Left renal pelvis (tissue), 4 donors: ENCODE measurements around the gene ADGRA1. TPM values are rescaled to one million over a fixed set of nuclear protein-coding genes. Genes with fewer than 3 reads are reported as not detected.
"Not testable (repeated sequence)": the region's sequence is repeated elsewhere in the genome, so short reads cannot be mapped to it uniquely, and the experiment has no call there.

Experiments used
- DNase-seq, 4 donors: peaks; one replicate each; pipeline ENCODE4 v3.0.0-alpha.2; 2013; ENCODE audit warnings: low read depth in 4 of 4, low spot score in 3 of 4
- polyA plus RNA-seq, 4 donors: library from polyadenylated mRNA; unstranded; fragments of 120-200 nt; gene quantifications; one replicate each; pipeline ENCODE4 v1.2.1, GENCODE V29; 2013; ENCODE audit not compliant: insufficient read length in 4 of 4

Gene ADGRA1
- polyA plus RNA-seq, 4 donors: 0.57 to 1.6 (median 1.2) TPM

GRCh38 chr10:133141144-133141957 lies 53.6 kb downstream of the ADGRA1 start:
- DNase-seq: no peak

DNA sequence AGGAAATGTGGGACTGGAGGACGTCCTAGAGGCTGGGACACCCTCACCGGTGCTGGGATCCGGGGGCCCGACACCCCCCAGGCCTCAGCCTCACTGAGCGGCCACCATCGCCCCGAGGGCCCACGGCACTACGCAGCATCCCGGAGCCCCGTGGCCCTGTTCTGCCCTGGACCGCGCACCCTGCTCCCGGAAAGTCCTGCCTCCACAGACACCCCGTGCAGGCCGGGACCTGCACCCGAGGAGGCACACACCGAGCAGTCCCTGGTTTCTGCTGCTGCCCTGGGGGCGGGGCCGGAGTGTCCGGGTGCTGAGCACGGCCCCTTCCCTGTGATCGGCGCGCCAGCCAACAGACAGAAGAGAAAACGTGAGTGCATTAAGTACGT lies 54.2 kb downstream of the ADGRA1 start:
- DNase-seq: no peak

GRCh38 chr10:133142523-133143199 lies 54.9 kb downstream of the ADGRA1 start:
- DNase-seq: no peak

DNA sequence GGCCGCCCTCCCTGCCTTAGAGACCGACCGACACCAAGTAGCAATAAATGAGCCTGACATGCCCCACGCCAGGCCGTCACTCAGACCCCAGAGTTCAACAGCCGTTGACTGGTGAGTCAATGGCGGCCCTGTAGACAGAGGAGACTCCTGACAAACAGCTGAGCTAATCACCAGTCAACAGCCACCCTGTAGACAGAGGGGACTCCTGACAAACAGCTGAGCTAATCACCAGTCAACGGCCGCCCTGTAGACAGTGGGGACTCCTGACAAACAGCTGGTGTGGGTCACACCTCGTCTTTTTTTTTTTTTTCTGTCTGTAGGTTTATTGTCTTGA lies 55.4 kb downstream of the ADGRA1 start:
- no peak for DNase-seq

GRCh38 chr10:133143546-133143945 lies 55.8 kb downstream of the ADGRA1 start:
- no peak for DNase-seq

DNA sequence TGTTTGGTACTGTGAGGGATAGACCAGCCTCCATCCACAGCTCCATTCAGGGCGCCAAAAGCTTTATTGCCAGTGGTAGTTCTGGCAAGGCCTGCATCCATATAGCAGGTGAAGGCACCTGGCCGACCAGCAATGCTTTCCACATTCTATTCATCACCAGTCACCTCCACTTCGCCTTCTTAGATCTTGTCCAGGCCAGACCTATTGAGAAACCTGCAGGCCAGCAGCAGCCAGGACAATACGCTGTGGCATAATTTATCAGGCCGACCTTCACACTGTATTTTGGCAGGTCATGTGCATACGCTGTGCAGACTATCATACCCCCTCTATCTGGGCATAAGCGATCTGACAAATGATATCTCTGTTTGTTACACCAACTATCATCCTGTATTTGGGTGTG lies 57.0 kb downstream of the ADGRA1 start:
- no peak for DNase-seq

GRCh38 chr10:133150226-133150625 lies 62.5 kb downstream of the ADGRA1 start:
- no peak for DNase-seq

- DNase-seq: no peak
Observed at GRCh38 chr10:133150656-133151055, 62.9 kb downstream of the ADGRA1 start.

GRCh38 chr10:133151071-133151470 lies 63.3 kb downstream of the ADGRA1 start:
- DNase-seq: not testable (repeated sequence)

GRCh38 chr10:133151543-133151972 lies 63.8 kb downstream of the ADGRA1 start:
- DNase-seq: no peak

DNA sequence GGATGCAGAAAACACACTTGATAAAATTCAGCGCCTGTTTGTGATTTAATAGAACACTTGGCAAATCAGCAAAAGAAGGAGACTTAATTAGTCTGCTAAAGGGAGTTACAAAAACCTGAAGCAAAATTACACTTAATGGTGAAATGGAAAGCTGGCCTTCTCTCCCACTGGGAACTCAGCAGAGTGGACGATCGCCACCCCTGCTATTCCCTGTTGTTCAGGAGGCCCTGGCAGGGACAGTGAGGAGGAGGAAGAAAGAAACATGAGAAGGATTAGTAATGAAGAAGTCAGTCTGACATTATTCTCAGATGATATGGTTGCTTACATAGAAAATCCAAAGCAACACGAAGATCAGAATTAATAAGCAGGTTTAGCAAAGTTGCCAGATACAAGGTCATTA lies 66.7 kb downstream of the ADGRA1 start:
- DNase-seq: no peak

DNA sequence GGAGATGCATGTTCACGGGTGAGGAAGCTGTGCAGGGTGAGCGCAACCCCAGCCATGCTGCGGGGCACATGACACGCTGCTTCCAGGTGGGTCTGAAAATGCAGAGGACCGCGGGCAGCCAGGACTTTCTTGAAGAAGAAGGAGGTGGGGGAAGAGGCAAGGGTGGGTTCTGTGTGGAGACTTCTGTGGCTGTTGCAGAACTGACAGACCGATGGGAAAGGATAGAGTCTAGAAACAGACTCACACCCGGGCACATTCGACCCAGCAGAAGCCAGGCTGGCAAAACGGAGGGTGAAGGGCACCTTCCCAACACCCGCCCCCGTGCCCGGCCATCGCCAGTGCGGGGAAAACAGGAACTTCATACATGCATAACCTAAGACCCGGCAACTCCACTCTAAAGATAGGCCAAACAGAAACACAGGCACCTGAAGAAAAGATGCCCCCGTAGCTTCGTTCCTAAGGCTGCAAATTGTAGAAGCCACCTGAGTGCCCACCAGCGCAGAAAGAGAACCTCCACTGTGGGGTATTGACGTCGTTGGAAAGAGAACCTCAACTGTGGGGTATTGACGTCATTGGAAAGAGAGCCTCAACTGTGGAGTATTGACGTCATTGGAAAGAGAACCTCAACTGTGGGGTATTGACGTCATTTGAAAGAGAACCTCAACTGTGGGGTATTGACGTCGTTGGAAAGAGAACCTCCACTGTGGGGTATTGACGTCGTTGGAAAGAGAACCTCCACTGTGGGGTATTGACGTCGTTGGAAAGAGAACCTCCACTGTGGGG lies 67.5 kb downstream of the ADGRA1 start:
- no peak for DNase-seq

DNA sequence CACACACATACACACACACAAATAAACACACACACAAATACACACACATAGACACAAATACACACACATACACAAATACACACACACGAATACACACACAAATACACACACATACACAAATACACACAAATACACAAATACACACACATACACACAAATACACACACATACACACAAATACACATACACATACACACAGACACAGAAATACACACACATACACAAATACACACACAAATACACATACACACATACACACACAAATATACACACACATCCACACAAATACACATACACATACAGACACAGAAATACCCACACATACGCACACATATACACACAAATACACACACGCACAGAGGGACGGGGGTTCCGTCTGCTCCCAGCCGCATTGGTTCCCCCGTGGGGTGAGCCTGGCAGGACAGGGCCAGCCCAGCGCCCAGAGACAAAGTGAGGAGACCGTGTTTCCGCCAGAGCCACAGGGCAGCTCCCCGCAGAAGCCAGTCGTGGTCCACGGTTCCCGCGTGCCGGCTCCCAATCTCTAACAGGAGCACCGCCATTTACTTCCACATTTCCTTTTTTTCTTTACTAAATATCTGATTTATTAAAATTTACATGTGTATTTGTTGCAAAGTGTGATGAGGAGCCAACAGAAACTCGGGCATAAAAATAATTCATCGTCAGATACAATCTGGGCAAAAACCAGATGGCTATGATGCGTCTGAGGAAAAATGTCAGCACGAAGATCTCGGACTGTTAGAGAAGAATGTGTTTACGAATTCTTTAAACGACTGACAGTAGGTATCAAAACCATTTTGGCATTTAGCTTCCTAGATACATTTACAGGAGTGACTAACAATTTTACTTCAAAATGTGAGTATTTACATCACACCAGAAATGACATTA lies 69.2 kb downstream of the ADGRA1 start:
- DNase-seq: no peak

DNA sequence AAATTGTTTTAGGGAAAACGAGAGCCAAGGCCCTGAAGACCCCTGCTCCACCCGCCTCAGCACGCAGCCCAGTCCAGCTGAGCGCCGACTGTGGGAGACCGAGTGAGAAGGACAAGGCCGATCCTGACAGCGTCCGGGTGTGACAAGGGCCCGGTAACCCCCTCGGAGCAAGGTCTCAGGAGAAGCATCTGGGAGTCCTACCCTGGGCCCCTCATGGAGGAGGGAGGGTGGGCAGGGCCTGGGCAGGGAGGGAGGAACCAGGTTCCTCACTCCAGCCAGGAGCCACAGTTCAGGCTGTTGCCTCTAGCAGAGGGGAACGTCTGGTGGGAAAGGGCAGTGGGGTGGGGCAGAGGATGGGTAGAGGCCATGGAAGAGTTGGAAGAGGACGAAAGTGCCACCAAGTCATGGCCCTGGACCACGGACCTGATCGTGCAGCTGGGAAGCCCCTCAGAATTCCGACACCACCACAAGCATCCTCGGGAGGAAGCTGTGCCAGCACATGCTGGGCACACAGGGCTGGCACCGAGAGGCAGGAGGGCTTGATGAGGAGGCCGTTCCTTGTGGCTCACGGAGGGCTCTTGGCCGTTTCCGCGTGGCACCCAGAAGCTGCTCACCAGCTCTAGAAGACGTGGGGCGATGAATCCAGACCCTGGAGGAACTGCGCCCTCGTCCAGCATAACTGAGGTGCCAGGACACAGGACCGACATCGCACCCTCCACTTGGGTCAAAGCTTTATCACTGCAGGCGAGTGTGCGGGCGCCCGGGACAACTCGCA lies 70.1 kb downstream of the ADGRA1 start:
- no peak for DNase-seq

- DNase-seq: no peak
Observed at GRCh38 chr10:133158437-133158755, 70.7 kb downstream of the ADGRA1 start.

DNA sequence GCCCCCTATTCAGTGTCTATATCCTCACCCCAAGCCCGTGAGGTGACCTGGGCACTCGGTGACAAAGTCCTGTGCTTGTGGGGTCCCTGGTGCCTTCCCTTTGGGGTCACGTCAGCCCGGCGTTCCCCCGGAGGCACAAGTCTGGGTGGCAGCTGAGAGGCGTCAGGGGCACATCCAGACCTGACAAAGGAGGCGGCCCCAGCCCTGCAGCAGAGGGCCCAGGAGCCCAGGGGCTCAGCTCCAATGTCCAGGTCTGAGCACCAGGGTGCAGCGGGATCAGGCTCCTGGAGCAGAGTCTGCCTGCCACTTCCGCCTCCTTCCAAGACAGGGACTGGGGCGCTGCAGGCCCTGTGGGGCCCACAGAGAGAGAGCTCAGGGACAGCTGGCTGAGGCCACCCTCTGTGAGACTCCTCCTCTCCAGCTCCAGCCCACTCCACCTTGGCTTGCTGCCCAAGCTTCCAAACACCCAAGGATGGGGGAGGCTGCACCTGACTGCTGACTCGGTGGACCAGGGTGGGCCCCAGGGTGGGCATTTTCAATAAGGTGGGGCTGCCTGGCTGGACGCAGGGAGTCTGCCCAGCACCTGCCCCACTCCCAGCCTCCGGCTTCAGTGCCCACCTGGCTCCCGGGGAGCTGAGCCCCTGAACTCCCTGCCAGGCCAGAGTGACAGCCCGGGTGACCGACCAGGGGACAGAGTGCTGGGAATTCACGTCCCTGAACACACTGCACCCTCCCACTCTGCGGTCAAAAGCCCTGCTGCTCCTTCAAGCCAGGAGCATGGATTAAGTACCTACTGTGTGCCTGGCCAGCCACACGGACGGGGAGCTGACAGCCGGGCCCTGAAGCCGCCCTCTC lies 71.3 kb downstream of the ADGRA1 start:
- DNase-seq: no peak

DNA sequence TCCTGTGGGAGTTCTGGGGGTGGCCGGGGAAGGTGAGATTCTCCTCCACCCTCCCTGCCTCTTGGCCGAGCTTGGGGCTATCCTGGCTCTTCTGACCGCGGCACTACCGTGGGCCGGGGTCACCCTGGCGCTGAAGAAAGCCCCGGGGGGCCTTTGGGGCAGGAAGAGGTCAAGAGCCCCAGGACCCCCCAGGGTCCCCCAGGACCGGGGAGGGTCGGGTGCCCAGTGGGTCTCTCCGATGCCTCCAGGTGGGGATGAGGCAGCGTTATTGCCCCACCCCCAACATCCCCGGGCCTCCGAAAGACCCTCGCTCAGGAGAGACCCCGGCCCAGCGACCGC lies 71.9 kb downstream of the ADGRA1 start:
- DNase-seq: no peak

DNA sequence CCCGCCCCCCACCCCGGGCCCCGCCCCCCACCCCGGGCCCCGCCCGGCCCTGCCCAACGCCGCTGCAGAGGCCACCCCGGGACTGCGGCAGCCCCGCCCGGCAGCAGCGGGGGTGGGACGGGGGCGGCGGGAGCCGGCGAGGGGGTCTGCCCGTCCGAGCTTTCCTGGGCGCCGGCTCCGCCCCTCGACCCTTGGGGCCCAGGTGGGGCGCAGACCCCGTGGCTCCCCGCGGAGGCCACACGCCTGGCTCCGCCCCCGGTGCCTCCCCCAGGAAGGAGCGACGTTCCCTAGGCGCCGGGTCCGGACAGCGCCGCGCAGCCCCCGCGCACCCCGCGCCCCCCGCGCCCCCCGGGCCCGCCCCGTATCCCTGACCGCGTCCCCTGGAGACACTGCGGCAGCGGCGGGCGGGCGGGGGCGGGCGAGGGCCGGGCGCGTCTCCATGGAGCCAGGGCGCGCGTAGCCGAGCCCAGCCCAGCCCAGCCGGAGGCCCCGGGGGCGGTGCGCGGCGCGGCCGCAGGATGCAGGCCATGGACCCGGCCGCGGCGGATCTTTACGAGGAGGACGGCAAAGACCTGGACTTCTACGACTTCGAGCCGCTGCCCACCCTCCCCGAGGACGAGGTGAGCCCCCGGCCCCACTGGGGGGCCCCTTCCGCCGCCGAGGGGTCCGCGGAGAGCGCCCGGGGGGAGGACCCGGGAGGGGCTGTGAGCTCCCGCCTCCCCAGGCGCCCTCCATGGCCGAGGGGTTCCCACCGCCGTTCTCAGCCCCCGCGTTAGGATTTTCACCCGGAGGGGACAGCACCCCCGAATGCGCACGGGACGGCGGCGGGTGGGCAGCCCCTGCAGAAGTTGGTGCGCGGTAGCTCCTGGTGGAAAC lies 72.5 kb downstream of the ADGRA1 start, which contains the start of gene KNDC1:
KNDC1 (plus strand) TSS at position 270 of the 876 bp plus-strand sequence; CDS start at position 519, 249 bp downstream.
- DNase-seq: no peak
